CD4-positive, CD25-positive, alpha-beta regulatory T cell (primary cell): ENCODE results near the gene KCNG2. TPM values are rescaled to one million over a fixed set of nuclear protein-coding genes. Genes with fewer than 3 reads are reported as not detected.

ENCODE experiments used
- ATAC-seq, 2 donors: fragments of 150-1000 bp; cut with Tn5 transposase; one replicate each; pipeline ENCODE4 v1.10.0; 2021; ENCODE audit warnings: low read depth in 2 of 2, moderate number of reproducible peaks in 2 of 2, moderate library complexity in 1 of 2
- DNase-seq, 3 donors: peaks; one replicate each; pipeline versions ENCODE4 v3.0.0 to v3.0.0-alpha.2; 2012 to 2022; ENCODE audit warnings: mixed read lengths in 1 of 3
- H3K27ac ChIP-seq: one replicate; pipeline ENCODE4 v1.7.0; 2013; ENCODE audit warnings: mild to moderate bottlenecking, low read length; ENCODE audit not compliant: insufficient read depth, poor library complexity, severe bottlenecking
- H3K27me3 ChIP-seq: one replicate; pipeline ENCODE4 v1.7.0; 2013; ENCODE audit warnings: low read length; ENCODE audit not compliant: control insufficient read depth, insufficient read depth
- H3K36me3 ChIP-seq: one replicate; pipeline ENCODE4 v1.7.0; 2013; ENCODE audit warnings: mild to moderate bottlenecking, low read length, moderate library complexity; ENCODE audit not compliant: control insufficient read depth, insufficient read depth
- H3K4me1 ChIP-seq: 2 replicates; pipeline ENCODE4 v1.7.0; 2013; ENCODE audit warnings: mild to moderate bottlenecking, low read length; ENCODE audit not compliant: insufficient read depth, control insufficient read depth, poor library complexity, severe bottlenecking
- H3K4me3 ChIP-seq: one replicate; pipeline ENCODE4 v1.7.0; 2013; ENCODE audit warnings: low read depth, mild to moderate bottlenecking, low read length, moderate library complexity
- H3K9me3 ChIP-seq, 2 experiments: 1 replicate in 1 of 2; 2 replicates in 1 of 2; pipeline ENCODE4 v1.7.0; 2013; ENCODE audit warnings: low read length in 2 of 2, mild to moderate bottlenecking in 1 of 2, moderate library complexity in 1 of 2; ENCODE audit not compliant: control insufficient read depth in 2 of 2
- H3K27ac Mint-ChIP-seq, 3 donors: one replicate each; pipeline ENCODE4 v1.8.0; 2020 to 2022; ENCODE audit warnings: mild to moderate bottlenecking in 3 of 3, mixed read lengths in 3 of 3, moderate library complexity in 2 of 3
- H3K27me3 Mint-ChIP-seq: one replicate; pipeline ENCODE4 v1.8.0; 2022; ENCODE audit warnings: mild to moderate bottlenecking, mixed read lengths
- H3K36me3 Mint-ChIP-seq: one replicate; pipeline ENCODE4 v1.8.0; 2020; ENCODE audit warnings: mixed read lengths
- H3K4me1 Mint-ChIP-seq, 4 donors: one replicate each; pipeline ENCODE4 v1.8.0; 2020 to 2022; ENCODE audit warnings: mixed read lengths in 4 of 4, mild to moderate bottlenecking in 1 of 4
- H3K4me3 Mint-ChIP-seq, 4 donors: one replicate each; pipeline ENCODE4 v1.8.0; 2020 to 2022; ENCODE audit warnings: mild to moderate bottlenecking in 4 of 4, mixed read lengths in 4 of 4, moderate library complexity in 3 of 4
- H3K9me3 Mint-ChIP-seq, 7 donors: one replicate each; pipeline ENCODE4 v1.8.0; 2020 to 2022; ENCODE audit warnings: mixed read lengths in 7 of 7, mild to moderate bottlenecking in 3 of 7, moderate library complexity in 2 of 7
- polyA plus RNA-seq, 4 donors: library from polyadenylated mRNA; unstranded; fragments of 300-500 nt; fragmentation: Illumina TruSeq; gene quantifications; one replicate each; pipeline ENCODE4 v1.2.3, GENCODE V29; 2021
- total RNA-seq: library from RNA; stranded (reverse); gene quantifications from one replicate; pipeline ENCODE4 v1.2.3, GENCODE V29; 2022

Gene KCNG2
- total and polyA plus RNA-seq, 5 donors from 2014 or later: not detected

DNA sequence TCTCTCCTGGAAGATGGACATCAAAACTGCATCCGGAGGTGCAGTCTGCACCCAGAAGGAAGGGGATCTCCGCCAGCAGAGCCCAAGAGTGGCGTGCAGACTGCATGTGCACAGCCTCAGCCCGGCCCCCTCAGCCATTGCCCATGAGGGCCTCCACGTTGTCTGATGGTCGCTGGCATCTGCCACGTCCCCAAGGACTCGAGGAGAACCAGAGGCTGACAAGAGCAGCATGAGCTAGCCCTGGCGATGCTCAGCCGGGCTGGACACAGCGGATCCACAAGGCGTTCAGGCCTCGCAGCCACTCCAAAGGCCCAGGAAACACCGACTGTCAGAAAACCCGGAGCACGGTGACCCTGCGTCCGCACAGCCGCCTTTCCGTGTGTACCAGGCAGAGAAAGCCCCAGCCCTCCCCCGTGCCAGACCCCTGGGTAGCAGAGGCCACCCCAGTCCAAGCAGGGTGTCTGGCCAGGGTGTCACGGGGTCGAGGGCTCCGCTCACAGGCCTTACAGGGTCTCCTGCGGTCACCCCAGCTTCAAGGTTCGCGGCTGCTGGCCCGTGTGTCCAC, 105.4 kb downstream of the KCNG2 start:
- DNase-seq (no peak), ATAC-seq (no peak)
- Mint-ChIP-seq H3K27ac (no peak overlapping the region), H3K4me3 (no peak overlapping the region), H3K9me3 (peaks cover 0 to 10% (median 0%) of the 10 kb centered on the region in 7 donors), H3K4me1 (peaks cover 0 to 7% (median 2%) of the 10 kb centered on the region in 4 donors), H3K27me3 (no peaks in the 10 kb centered on the region), H3K36me3 (peaks cover 14% of the 10 kb centered on the region)
- Histone ChIP-seq H3K27me3 (no peaks in the 10 kb centered on the region), H3K27ac (no peak overlapping the region), H3K4me3 (no peak overlapping the region), H3K36me3 (no peaks in the 10 kb centered on the region), H3K4me1 (no peaks in the 10 kb centered on the region), H3K9me3 (peaks cover 0 to 6% of the 10 kb centered on the region in 2 experiments)

DNA sequence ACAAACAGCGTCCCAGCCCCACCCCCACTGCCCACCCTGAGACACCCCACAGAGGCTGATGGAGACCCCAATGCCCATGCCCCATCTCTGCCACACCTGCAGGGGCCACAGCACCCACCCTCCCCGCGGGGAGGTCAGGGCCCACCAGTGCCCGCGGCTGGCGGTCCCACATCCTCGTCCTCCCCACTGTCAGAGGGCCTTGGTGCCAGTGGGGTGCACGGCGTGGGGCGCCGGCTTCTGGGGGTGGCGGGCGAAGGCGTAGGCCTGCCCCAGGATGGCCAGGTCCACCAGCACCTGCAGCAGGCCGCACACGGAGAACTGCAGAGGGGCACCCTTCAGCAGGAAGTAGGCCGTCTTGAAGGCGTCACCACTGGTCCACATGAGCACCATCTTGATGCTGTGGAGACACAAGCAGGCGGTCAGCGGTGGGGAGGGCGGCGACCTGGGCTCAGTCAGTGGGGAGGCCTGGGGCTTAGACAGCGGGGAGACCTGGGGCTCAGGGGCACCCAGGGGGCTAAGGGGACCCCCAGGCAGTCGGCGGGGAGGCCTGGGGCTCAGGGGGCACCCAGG, 106.1 kb downstream of the KCNG2 start:
- no peak overlapping the region for H3K27ac ChIP-seq
- H3K36me3 ChIP-seq: no peaks in the 10 kb centered on the region
- Mint-ChIP-seq H3K9me3 (peaks cover 0 to 9% (median 0%) of the 10 kb centered on the region in 7 donors), H3K36me3 (peaks cover 20% of the 10 kb centered on the region), H3K27me3 (no peaks in the 10 kb centered on the region), H3K4me1 (peaks cover 0 to 7% (median 3%) of the 10 kb centered on the region in 4 donors), H3K4me3 (no peak overlapping the region), H3K27ac (no peak overlapping the region)
- DNase-seq (no peak), ATAC-seq (no peak)
- no peaks in the 10 kb centered on the region for H3K4me1 ChIP-seq
- H3K4me3 ChIP-seq: no peak overlapping the region
- no peaks in the 10 kb centered on the region for H3K9me3 ChIP-seq
- H3K27me3 ChIP-seq: no peaks in the 10 kb centered on the region

DNA sequence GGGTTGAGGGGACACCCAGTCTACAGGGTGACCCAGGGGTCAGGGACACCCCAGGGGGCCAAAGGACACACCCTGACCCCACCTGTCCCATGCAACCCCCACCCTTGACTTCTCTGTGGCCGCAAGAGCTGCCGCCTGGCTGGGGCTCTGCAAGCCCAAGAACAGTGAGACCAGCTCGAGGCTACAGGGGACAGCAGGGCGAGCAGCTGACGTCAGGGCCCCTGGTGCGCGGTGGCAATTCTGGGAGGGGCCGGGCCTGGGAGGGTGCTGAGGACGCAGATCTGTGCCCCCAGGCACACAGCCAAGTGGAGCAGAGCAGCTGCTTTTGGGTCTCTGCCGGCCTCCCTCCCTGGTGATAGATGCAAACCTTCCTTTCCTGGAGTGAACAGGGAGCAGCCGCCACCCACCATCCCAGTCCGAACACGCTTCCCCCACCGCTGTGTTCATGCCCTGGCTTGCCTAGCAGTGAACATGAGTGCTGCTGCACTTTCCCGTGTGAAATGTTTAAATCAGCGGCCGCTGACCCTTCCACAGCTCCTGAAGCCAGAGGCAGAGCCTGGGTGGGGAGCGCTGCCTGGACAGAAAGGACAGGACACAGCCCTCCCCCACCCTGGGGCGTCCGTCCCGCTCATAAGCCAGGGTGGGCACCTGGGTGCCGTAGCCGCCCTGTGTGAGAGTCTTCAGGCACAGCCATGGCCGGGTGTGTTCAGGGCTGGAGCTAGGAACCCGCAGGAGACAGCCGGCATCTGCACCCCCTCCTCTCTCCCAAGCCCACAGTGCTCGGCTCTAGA, 106.8 kb downstream of the KCNG2 start:
- Mint-ChIP-seq H3K27ac (no peak overlapping the region), H3K4me3 (no peak overlapping the region), H3K9me3 (peaks cover 0 to 9% (median 0%) of the 10 kb centered on the region in 7 donors), H3K27me3 (no peaks in the 10 kb centered on the region), H3K36me3 (peaks cover 25% of the 10 kb centered on the region), H3K4me1 (peaks cover 0 to 7% (median 5%) of the 10 kb centered on the region in 4 donors)
- no peak for ATAC-seq
- no peaks in the 10 kb centered on the region for H3K27me3 ChIP-seq
- H3K36me3 ChIP-seq: no peaks in the 10 kb centered on the region
- H3K4me3 ChIP-seq: no peak overlapping the region
- no peaks in the 10 kb centered on the region for H3K4me1 ChIP-seq
- H3K9me3 ChIP-seq: no peaks in the 10 kb centered on the region
- DNase-seq: no peak
- H3K27ac ChIP-seq: no peak overlapping the region

DNA sequence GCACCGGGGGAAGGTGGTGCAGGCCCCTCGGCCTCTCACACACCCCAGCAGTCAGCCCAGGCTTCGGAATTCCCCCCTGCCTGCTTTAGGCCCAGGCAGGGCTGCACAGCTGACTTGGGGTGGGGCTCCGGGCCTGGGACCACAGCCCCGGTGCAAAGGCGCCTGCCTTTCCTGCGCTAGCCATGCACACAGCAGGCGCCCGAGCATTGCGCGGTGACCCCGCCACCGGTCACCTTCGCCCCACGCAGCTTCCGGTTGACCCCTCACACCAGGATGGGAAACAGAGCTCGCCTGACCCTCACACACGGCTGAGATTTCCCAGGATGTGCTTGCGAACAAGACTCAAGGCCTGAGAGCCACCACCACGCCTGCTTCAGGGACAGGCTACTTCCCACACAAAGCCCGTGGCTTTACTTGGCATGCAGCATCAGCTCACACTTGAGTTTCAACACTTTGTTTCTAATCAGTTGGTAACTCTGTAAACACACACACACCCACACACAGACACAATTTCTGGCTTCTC, 107.7 kb downstream of the KCNG2 start:
- Histone ChIP-seq H3K4me3 (no peak overlapping the region), H3K9me3 (no peaks in the 10 kb centered on the region), H3K36me3 (no peaks in the 10 kb centered on the region), H3K4me1 (no peaks in the 10 kb centered on the region), H3K27ac (no peak overlapping the region), H3K27me3 (no peaks in the 10 kb centered on the region)
- ATAC-seq: no peak
- no peak for DNase-seq
- H3K27me3 Mint-ChIP-seq: no peaks in the 10 kb centered on the region
- H3K9me3 Mint-ChIP-seq: peaks cover 0 to 5% (median 0%) of the 10 kb centered on the region in 7 donors
- H3K27ac Mint-ChIP-seq: peak overlapping the region in 2 of 3 donors; percentile 17 to 43
- peaks cover 0 to 7% (median 6%) of the 10 kb centered on the region in 4 donors for H3K4me1 Mint-ChIP-seq
- peaks cover 26% of the 10 kb centered on the region for H3K36me3 Mint-ChIP-seq
- H3K4me3 Mint-ChIP-seq: no peak overlapping the region

DNA sequence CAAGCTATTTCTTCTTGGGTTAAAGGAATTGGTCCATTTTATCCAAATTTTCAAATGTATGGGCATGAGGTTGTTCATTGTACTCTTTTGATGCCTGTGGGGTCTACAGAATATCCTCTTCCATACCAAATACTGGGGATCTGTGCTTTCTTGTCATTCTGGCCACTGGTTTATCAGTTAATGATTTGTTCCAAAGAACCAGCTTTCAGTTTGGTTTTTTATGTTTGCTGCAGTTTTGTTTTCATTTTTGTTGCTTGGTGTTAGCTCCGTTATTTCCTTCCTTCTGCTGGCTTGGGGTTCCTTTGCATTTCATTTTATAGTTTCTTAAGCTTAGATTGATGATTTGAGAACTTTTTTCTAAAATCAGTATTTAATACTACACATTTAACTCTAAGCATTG, 108.3 kb downstream of the KCNG2 start:
- ATAC-seq (no peak), DNase-seq (no peak)
- H3K9me3 ChIP-seq: no peaks in the 10 kb centered on the region
- peaks cover 0 to 5% (median 0%) of the 10 kb centered on the region in 7 donors for H3K9me3 Mint-ChIP-seq
- no peak overlapping the region for H3K4me3 Mint-ChIP-seq
- H3K27ac ChIP-seq: no peak overlapping the region
- no peaks in the 10 kb centered on the region for H3K4me1 ChIP-seq
- no peaks in the 10 kb centered on the region for H3K27me3 ChIP-seq
- no peaks in the 10 kb centered on the region for H3K27me3 Mint-ChIP-seq
- H3K4me1 Mint-ChIP-seq: peaks cover 0 to 7% (median 7%) of the 10 kb centered on the region in 4 donors
- H3K36me3 Mint-ChIP-seq: peaks cover 29% of the 10 kb centered on the region
- no peak overlapping the region for H3K4me3 ChIP-seq
- H3K27ac Mint-ChIP-seq: peak overlapping the region in 2 of 3 donors; percentile 17 to 56
- H3K36me3 ChIP-seq: no peaks in the 10 kb centered on the region

DNA sequence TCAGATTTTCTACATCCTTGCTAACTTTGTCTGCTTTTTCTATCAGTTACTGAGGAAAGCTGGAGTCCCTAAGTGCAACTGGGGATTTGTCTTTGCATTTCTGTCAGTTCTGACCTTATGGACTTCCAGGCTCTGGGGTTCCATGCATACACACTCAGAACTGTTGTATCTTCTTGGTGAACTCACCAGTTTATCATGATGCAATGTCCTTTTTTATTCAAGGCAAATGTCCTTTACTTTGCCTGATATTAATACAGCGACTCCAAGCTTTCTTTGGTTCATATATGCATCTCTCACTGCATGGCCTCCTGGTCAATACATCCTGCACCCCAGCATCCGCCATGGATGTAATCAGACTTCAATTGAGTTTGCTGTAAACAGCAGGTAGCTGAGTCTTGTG, 109.0 kb downstream of the KCNG2 start:
- H3K9me3 ChIP-seq: no peaks in the 10 kb centered on the region
- Mint-ChIP-seq H3K36me3 (peaks cover 29% of the 10 kb centered on the region), H3K9me3 (peaks cover 0 to 2% (median 0%) of the 10 kb centered on the region in 7 donors), H3K27ac (no peak overlapping the region), H3K4me3 (no peak overlapping the region), H3K27me3 (no peaks in the 10 kb centered on the region), H3K4me1 (peaks cover 0 to 7% (median 7%) of the 10 kb centered on the region in 4 donors)
- H3K4me1 ChIP-seq: no peaks in the 10 kb centered on the region
- no peak overlapping the region for H3K27ac ChIP-seq
- no peaks in the 10 kb centered on the region for H3K27me3 ChIP-seq
- no peak overlapping the region for H3K4me3 ChIP-seq
- DNase-seq (no peak), ATAC-seq (no peak)
- no peaks in the 10 kb centered on the region for H3K36me3 ChIP-seq

DNA sequence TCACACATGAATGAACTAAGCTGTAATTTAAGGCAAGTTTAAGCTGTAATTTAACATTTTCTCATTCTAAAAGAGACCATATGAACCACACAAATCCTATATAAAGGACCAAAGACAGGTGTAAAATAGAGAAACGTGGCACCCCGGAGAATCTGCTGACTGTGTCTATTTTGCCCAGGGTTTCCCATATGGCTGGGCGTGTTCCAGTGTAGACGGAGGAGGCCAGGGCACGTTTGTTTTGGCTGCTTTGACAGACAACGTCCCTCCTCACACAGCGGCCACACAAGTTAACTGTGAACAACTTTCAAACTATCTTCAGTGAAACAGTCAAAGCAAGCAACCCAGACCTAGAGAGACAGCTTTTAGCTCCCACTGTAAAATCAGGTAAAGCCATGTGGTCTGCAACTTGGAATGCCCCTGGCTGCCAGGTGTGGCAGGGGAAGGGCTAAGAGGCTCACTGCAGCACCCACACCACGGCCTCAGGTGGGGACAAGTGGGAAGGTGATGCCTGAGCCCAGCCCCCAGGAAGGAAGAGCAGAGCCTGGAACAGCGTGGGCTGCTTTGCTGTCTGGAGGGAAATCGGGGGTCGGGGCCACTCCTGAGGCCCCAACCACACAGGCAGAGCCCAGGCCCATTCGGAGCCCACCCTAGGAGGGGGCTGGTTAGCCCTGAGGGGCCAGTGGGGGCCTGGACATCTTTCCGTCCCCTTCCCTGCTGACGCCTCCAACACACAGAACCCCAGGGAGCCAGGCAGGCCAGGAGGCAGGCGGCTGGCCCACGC, 113.0 kb downstream of the KCNG2 start:
- peak overlapping the region in 2 of 3 donors; percentile 28 to 77 for H3K27ac Mint-ChIP-seq
- peaks cover 0 to 1% (median 0%) of the 10 kb centered on the region in 7 donors for H3K9me3 Mint-ChIP-seq
- peaks cover 27% of the 10 kb centered on the region for H3K36me3 Mint-ChIP-seq
- Histone ChIP-seq H3K27me3 (no peaks in the 10 kb centered on the region), H3K4me3 (no peak overlapping the region), H3K27ac (no peak overlapping the region), H3K9me3 (no peaks in the 10 kb centered on the region), H3K36me3 (no peaks in the 10 kb centered on the region), H3K4me1 (no peaks in the 10 kb centered on the region)
- DNase-seq (no peak), ATAC-seq (no peak)
- peak overlapping the region in 1 of 4 donors; percentile 13 for H3K4me3 Mint-ChIP-seq
- peaks cover 0 to 14% (median 10%) of the 10 kb centered on the region in 4 donors for H3K4me1 Mint-ChIP-seq
- H3K27me3 Mint-ChIP-seq: no peaks in the 10 kb centered on the region
